Middle frontal gyrus (tissue), 1 donor: Measurements from ENCODE around the gene PRSS56.

Source experiments
- DNase-seq: peaks from one replicate; pipeline ENCODE4 v3.0.0-alpha.2; 2015; ENCODE audit warnings: low spot score; ENCODE audit errors: extremely low spot score

The PRSS56 gene

DNA sequence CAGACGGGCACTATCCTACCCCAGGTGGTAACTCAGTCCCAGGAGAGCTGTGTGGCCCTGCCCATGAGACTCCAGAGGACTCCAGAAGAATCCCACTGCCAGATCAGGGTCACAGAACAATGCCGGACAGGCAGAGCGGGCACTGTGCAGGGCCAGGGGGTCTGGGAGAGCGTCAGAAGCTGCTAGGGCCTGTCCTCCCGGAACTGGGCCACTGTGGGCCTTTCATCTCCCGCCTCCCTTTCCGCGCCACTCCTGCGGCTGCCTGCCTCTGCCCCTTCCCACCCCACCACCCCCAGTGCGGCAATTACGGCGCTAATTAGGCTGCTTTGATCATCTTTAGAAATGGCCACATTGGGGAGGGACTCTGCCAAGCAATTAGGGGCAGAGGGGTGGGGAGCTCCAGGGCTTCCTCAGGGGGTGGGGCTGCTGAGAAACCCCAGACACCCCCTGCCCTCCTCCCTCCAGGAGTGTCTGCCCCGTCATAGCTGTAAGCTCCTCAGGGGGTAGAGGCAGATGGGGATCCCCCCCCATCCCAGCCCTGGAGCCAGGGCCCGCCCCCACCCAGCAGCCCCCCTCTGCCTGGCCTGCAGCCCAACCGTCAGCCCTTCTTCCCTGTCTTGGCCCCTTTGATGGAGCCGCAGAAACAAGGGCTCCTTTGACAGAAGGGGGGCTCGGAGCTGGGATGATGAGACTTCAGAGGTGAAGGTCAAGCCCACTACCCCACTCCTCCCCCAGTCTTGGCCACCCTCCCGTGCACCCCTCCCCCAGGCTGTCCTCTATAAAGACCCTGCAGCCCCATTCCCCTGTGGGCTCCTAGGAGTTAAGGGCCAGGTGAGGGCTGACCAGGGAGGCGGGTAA lies at the start of gene PRSS56:
Gene PRSS56, plus strand, starts transcription at position 808 of the 858 bp plus-strand sequence. CDS start 211 bp downstream, outside the sequence.
- no peak for DNase-seq

DNA sequence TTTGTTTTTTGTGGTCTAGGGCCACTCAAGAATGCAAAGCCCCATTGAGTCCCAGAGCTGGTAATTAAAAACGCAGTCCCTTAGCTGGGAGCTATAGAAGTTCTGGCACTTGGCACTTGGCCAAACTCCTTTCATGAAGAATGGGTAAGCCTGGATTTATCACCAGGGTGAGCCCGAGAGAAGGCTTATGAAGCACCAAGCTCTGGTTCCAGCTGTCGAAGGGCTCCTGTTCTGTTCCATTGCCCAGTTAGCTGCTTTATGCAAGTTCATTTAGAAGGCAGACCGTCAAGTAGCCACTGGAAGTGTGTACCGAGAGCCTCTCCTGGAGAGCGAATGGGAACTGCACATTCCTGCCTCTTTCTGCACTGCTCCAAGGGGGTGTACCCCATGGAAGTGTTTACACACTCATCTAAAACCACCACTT lies 46.7 kb upstream of the PRSS56 start:
- DNase-seq: no peak

DNA sequence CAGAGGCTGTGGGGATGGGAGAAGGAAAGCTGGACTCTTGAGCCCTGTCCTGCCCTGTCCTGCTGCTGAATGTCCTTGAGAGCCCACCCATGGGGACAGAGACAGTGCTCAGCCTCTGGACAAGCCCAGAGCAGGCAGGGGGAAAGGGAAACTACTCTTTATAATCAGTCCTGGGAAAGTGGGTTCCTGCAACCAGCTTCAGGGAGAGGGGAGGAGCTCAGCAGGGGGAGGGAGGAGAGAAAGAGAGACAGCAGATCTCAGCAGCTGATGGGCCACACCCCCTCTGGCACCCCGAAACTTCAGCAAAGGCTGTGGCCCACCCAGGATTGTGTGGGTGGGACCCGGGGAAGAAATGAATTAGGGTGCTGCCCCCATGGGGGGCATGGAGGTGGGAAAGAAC lies 44.1 kb upstream of the PRSS56 start:
- DNase-seq: no peak

DNA sequence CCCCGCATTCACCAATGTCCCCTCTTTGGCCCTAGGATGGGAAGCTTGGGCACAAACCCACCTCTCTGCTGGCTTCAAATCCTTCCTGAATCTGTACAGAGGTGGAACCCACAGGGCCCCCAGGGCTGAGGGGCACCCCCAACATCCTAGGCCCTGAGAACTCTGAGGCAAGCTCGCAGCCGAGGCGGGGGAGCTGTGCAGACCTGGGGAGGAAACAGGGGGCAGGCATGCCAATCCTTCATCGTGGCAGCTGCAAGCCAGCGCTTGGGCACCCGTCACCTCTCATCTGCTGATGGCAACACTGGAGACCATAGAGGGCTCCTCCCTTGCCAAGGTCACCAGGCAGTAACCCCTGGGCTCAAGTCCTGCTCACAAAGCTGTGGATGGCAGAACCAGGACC lies 43.4 kb upstream of the PRSS56 start:
- DNase-seq: no peak

DNA sequence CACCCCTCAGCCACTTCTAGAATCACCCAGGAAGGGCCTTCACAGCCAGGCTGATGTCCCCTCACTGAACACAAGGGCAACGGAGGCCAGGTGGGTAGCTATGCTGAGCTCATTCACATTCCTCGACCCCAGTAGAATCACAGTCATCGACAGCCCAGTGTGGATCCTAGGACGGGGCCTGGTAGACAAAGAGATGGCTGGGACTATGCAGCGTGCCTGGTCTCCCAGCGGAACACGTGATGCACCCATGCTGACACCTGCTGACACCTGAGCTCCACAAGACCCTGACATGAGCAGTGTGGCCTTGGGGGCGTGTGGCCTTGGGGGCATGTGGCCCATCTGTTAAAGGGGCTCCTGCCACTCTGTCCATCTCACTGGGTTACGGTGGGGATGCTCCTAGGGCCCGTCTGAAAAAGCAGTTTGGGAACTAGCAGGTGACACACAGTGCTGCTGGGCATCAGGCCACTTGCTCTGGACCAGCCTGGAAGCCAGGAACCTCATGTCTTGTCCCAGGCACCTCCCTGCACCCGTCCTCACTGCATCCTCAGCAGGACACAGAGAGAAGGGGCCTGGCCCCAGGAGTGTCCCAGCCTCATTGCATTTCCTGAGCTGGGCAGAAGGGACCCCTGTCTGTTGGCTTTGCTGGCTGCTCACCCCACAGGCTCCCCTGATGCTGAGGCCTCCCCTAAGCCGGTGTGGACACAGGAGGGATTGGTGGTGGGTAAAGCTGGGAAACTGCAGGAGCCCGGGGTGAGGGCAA lies 42.3 kb upstream of the PRSS56 start:
- DNase-seq: no peak

DNA sequence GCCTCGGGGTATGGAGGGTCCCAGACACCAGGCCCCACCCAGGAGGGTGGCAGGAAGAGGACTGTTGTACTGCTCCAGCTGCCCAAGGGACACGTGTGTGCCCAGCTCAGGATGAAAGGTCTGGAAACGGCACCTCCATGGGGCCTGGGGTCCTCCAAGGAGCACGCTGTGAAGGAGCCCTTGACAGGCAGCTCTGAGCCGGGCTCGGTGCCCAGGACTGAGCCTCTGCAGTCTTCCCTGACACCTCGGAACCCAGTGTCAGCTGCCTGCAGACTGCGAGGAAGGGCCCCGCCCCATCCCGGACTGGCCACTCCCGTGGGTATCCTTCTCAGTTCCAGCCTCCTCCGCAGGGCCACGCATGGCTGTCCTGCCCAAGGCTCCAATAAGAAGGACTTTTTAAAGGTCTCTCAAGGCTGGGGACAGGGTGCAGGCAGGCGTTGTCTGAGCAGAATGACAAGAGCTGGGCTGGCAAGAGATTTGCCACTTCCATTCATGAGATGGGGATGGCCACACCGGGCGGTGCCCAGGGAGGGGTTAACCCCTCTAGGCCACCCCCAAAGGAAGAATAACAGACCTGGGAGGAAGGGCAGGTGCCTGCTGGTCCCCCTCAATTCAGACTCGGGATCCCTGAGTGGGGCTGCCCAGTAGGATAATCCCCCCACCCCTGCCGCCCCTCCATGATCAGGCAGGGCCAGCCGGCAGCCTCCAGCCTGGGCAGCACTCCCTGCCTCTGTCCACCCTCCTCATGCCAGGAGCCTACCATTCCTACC lies 41.4 kb upstream of the PRSS56 start:
- DNase-seq: no peak

DNA sequence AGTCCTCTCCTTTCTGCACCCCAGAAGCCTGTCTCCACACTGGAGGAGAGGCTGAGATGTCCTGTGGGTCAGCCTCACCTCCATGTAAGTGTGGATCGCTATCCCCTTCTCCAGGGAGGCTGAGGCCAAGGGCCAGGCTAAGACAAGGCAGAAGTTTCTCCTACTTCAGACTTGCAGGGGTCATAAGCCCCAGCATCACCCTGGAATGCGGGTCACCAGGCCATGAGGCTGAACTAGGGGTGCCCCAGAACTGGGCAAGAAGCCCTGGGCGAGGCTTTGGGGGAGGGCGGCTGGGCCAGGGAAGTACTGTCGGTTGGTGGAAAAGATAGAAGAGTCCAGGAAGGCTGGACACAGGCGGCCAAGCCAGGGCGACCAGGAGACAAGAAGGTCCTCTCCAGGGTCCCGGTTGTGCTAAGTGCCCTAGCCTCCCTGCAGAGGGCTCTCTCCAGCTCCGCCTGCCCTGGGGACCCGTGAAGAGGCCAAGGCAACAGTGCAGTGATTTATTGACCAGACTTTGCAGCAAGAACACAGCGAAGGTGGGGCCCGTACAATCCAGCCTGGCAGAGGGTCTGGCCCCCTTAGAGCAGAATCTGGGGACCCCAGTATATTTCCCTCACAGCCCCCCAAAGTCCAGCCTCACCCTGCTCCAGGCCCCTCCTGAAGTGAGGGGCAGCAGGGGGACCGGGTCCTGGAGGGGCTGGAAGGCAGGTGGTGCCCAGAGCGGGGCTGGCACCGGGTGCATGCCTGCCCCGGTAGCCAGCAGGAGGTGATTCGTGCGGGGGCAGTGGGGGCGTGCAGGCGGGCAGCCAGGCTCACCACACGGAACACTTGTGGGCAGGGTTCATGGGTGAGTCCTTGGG lies 40.6 kb upstream of the PRSS56 start:
- no peak for DNase-seq

DNA sequence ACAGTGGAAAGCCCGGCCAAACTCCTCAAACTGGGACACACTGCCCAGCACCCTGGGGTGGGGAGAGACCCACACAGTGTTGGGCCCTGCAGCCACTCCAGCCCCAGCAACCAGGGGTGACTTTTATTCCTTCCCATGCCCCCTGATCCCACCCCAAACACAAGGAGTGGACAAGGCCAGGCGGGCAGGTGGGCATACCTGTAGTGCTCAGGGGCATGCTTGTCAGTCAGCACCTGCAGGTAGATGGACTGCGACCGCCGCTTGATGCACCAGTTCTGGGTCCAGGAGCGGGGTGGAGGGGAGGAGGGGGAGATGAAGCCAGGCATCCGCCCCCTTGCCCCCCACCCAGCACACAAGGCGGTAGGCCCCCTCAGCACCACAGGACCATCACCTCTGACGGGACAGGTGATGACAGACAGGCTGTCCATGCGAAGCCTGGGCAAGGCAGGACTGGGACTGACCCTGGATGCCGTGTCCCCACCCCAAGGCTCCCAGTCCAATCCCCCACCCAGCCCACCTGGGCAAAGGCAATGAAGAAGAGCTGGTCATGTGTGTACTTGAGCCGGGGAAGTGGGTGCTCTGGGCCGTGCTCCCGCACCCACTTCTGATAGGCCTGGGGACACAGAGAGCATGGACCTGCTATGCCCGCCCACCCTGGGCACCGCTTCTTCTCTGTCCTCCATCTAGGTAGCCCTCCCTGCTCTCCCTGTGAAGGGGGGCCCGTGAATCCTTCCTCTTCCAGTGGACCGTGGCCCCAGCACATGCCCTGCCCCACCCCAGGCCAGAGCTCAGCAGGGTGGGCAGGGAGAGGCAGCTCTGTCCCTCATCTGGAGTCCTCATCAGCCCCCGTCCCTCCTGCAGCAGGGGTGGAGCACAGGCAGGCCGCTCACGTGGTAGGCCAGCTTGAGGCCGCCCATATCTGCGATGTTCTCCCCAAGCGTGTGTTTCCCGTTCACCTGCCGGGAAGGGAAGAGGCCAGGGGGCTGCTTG lies 39.7 kb upstream of the PRSS56 start:
- no peak for DNase-seq

DNA sequence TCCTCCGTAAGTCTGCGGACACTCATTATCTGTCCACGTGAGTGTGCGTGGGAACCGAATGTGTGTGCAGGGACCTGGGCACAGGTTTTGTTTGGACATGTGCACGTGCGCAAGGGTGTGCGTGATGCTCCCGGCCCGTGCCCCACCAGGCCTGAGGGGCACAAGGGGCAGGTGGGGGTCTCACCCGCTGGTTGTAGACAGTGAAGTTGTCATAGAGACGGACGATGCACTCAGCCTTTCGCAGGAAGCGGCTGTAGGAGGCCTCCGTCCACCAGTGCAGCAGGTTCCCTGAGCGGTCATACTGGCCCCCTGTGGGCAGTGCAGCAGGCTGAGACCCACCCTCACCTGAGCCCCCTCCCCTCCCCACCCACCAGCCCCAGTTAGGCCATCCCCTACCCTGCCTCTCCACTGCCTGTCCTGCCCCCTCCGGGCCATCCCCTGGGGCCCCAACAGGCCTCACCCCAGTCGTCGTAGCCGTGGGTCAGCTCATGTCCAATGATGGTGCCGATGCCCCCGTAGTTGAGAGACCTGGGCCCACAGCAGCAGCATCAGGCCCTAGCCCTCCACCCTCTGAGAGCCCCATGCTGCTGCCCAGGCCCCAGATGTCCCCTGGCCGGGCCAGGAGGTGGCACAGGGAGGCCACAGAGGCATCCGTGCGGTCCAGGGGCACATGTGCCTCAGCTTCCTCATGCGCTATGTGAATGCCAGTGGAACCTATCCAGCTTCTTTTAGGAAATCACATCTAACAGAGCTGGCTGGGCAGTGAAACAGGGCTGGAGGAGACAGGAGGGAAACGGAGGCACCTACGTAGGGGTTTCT lies 38.7 kb upstream of the PRSS56 start:
- no peak for DNase-seq

DNA sequence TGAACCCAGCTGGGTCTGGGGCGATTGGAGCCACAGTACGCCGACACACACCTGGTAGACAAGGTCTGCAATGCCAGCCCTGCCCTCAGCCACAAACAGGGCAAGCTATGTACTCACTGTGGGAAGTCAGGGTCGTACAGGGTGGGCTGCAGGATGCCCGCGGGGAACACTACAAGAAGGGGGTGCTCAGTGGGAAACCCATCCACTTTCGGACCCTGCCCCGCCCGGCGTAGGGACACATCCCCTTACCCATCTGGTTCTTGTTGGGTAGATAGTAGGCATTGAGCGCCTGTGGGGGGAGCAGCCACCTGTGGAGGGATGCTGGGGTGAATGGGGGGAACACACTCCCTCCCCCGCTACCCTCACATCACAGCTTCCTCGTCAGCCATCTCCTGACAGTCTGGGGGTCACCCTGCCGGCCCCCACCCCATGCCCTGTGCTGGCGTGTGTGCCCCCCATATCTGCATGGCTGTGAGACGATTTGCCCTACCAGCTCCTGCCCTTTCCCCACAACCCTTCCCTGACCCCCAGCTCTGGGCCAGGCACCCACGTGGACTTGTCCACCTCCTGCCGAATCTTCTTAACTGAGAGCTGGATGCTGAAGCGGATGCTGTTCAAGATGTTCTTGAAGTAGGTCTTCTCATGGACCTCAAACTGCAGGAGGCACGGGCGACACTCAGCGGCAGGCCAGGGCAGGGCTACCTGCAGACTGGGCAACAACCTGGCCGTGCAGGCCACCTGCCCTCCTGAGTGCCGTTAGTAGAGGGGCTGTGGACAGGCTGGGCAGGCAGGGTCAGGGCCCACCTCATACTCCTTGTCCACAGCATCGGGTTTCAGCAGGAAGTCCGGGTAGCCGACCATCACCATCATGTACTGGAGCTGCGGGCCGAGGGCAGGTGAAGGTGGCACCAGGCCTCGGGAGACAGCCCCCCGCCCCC lies 37.6 kb upstream of the PRSS56 start:
- no peak for DNase-seq

DNA sequence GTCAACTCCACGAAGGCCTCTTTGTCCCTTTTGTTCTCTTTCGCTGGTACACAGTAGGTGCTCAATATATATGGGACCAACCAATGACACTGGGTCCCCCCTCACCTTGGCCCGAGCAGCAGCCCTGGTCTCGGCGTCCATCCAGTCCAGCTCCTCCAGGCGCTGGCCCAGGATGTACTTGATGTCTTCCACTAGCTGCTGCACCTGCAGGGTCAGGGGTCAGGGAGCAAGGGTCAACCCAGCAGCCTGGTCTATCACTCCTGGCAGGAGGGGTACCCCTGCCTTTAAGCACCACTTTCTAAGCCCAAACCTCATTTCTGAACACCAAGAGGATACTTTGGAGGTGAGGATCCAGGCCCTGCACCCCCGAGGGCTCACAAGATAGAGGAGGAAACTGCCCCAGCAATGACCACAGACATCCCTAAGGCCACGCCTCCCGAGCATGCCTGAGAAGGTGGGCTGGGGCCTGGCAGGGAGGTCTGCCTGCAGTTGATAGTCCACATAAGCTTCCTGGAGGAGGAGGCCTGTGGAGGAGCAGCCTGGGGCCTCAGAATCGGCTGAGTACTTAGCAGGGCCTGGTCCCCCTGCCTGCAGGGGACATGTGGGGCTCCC lies 36.8 kb upstream of the PRSS56 start:
- DNase-seq: no peak

DNA sequence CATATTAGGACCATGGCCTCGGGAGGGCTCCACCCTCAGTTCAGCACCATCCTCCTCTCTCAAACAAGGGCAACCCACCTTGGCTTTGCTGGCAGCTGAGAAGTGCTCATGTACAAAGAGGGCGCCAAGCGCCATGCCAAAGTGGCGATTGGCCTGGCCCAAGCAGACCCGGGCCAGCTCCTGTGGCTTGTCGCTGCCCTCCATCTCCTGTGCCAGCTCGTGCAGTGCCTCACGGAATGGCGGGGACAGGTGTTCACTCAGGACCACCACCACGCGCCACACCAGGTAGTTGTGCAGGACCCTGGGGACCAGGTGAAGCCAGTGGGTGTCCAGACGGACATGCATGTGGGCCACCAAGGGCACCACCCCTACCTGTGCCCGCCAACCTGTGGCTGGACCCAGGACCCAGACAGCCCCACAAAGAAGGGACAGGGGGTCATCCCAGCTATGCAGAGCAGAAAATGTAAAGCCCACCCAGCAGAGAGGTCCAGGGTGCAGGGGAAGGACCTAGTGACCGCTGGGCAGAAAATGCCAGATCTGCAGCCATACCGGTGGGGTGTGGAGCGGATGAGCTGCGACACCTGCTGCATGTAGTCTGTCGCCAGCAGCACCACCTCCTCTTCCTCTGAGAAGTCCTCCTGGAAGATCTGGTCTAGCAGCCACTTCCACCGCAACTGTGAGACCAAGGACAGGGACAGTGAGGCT lies 36.1 kb upstream of the PRSS56 start:
- DNase-seq: no peak

DNA sequence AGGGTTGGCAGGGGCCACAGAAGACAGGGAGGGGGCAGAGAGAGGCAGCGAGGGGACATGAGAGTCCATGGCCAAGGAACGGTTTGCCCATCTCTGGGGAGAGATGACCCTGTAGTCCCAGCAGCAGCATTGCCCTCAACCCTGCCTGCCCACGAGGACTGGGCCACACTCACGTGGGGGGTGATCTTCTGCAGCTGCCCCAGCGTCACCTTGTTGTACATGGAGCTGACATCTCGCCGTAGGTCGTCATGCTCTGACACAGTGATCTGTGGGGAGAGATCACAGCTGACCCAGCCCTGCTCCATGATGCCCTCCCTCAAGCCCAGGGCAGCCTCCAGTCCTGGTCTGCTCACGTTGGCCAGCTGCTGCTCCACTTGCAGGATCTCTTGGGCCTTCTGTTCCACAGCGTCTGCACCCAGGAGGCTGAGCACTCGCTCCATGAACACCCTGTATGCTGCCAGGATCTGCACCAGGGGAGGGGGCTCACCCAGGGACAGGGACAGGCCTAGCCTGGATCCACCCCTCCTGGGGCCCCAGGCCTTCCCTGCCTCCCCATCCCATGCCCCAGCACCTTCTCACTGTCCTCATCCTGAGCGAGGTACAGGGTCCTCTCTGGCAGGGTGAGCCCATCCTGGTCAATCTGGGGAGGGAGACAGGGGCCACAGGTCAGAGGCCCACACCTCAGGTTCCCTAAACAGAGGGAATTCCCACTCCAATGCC lies 35.4 kb upstream of the PRSS56 start:
- no peak for DNase-seq

DNA sequence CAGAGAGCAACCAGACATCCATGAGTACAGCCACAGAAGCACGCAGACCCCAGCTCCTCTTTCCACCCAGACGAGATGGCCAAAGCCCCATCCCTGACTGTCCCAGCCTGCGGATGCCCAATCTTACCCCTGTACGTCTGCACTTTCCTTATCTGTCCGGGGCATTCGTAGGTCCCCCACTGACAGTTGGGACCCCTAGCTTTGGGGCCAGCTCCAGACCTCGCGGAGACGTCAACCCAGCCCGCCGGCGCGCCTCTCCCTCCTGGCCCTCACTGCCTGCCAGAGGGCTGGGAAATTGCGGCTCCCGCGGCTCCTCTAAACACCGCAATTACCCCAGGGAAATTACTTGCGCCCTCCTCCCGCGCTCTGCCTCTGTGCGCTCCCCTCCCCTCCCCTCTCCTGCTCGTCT lies 34.8 kb upstream of the PRSS56 start:
- DNase-seq: no peak

DNA sequence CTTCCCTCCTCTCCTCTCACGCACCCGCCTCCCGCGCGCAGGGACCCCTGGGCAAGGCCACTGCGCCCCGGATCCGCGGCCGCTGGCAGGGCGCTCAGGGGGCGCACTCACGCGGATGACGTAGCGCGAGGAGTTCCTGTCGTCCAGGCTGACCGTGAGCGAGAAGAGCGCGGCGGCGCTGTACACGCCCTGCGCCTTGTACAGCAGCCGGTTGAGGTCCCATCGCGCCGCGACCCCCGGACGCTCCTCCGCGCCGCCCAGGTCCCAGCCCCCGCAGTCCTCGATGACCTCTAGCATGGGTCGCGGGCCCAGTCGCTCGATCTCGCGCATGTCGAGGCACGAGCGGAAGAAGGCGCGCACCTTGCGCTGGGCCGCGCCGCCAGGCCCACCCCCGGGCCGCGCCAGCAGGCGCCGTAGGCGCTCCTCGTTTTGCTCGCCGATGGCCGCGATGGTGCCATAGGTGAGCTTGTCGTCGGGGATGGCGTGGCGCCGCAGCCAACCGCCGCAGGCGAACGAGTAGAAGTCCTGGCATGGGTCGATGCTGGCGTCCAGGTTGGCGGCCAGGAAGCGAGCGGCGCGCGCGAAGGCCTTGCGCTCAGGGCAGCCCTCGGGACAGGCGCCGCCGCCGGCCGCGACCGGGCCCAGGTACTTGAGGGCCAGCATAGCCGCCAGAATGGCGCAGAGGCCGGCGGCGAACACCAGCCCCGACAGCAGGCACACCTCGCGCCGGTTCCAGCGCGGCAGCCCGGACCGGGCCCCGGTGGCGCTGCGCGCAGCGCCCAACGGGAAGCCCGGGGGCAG lies 34.2 kb upstream of the PRSS56 start:
- DNase-seq: no peak
